Measurements from ENCODE around the gene ERH. TPM values are rescaled to one million over a fixed set of nuclear protein-coding genes. Genes with fewer than 3 reads are reported as not detected.

ERH gene
- polyA plus RNA-seq, 3 donors, result 47.3 to 176 (median 103) TPM

- WGBS, 3 donors, result 21 to 58% (median 53%) methylated on average over 8 of the region's 8 CpGs
- no peak overlapping the region for H3K27ac ChIP-seq (ENCODE audit: low read depth, low read length)
Observed at GRCh38 chr14:69342928-69343525, 55.1 kb downstream of the ERH start.

GRCh38 chr14:69339426-69339825 lies 58.7 kb downstream of the ERH start:
- 93 to 96% (median 95%) methylated on average over 13 of the region's 13 CpGs for WGBS, 3 donors
- H3K27ac ChIP-seq (ENCODE audit: low read depth, low read length), result no peak overlapping the region

GRCh38 chr14:69337984-69338383 lies 60.1 kb downstream of the ERH start:
- 93 to 99% (median 98%) methylated on average over 5 of the region's 5 CpGs for WGBS, 3 donors
- H3K27ac ChIP-seq (ENCODE audit: low read depth, low read length), result no peak overlapping the region

- whole genome bisulfite sequencing, 3 donors, result 58 to 69% (median 66%) methylated on average over 6 of the region's 6 CpGs
- H3K27ac ChIP-seq (ENCODE audit: low read depth, low read length), result no peak overlapping the region
Observed at GRCh38 chr14:69335371-69335771, 62.7 kb downstream of the ERH start.

GRCh38 chr14:69334576-69334975 lies 63.5 kb downstream of the ERH start:
- no peak overlapping the region for H3K27ac ChIP-seq (ENCODE audit: low read depth, low read length)
- WGBS, 3 donors, result 80 to 93% (median 87%) methylated on average over 6 of the region's 6 CpGs

- WGBS, 3 donors, result 65 to 71% (median 68%) methylated on average over 4 of the region's 4 CpGs
- no peak overlapping the region for H3K27ac ChIP-seq (ENCODE audit: low read depth, low read length)
Observed at GRCh38 chr14:69333791-69334337, 64.2 kb downstream of the ERH start.

- WGBS, 3 donors, result 76 to 84% (median 80%) methylated on average over 13 of the region's 13 CpGs
- no peak overlapping the region for H3K27ac ChIP-seq (ENCODE audit: low read depth, low read length)
Observed at GRCh38 chr14:69332782-69333395, 65.2 kb downstream of the ERH start.

GRCh38 chr14:69331206-69331605 lies 66.9 kb downstream of the ERH start:
- no peak overlapping the region for H3K27ac ChIP-seq (ENCODE audit: low read depth, low read length)
- 77 to 93% (median 85%) methylated on average over 4 of the region's 4 CpGs for WGBS, 3 donors

Other genes with a start within 250 kb of the ERH start
- gene DCAF5, start 245.2 kb downstream of the ERH start, polyA plus RNA-seq, result 10 to 100 TPM; 11.4 to 33.0 (median 23.5) TPM
- 10 to 100 TPM in 2 of 3 donors, 1 to 10 TPM in 1; 5.8 to 18.5 (median 11.1) TPM for gene EXD2, start 206.8 kb downstream of the ERH start, polyA plus RNA-seq
- gene GALNT16, start 138.1 kb downstream of the ERH start, polyA plus RNA-seq, result 1 to 10 TPM; 1.3 to 9.0 (median 4.7) TPM
- 10 to 100 TPM; 16.0 to 18.7 (median 17.7) TPM for gene SLC39A9, start 393 bp upstream of the ERH start, polyA plus RNA-seq
- gene PLEKHD1, start 86.4 kb upstream of the ERH start, polyA plus RNA-seq, result under 1 TPM in 2 of 3 donors, not detected in 1; 0.05 to 0.06 TPM
- under 1 TPM in 1 of 3 donors, not detected in 2; 0.07 TPM for gene CCDC177, start 176.6 kb upstream of the ERH start, polyA plus RNA-seq
- 10 to 100 TPM in 2 of 3 donors, 1 to 10 TPM in 1; 9.1 to 24.4 (median 10.7) TPM for gene SUSD6, start 213.3 kb upstream of the ERH start, polyA plus RNA-seq